ENCODE data around the gene PPP1R10.

The PPP1R10 gene

GRCh38 chr6:30647242-30648116 is 30.4 kb upstream of the PPP1R10 start:
- H3K4me3 ChIP-seq (ENCODE audit: severe bottlenecking), result peak overlapping the region; percentile 94
- TF ChIP-seq CTCF (IDR thresholded peaks at IDR 0.05; ENCODE audit: poor library complexity, severe bottlenecking), result no peak

GRCh38 chr6:30646450-30647241 is 29.6 kb upstream of the PPP1R10 start, which contains the start of gene C6orf136:
C6orf136 (plus strand) TSS chr6:30647133; CDS start chr6:30647232, 99 bp downstream.
- ATAC-seq (ENCODE audit: low read depth) (peak; percentile 76), DNase-seq (ENCODE audit: low spot score) (peak; percentile 92)
- Histone ChIP-seq H3K4me3 (ENCODE audit: severe bottlenecking) (peak within 1 kb of the TSS; percentile 94), H3K27me3 (ENCODE audit: insufficient read depth, poor library complexity, severe bottlenecking) (no peaks in the 10 kb centered on the region), H3K27ac (ENCODE audit: poor library complexity, severe bottlenecking) (peak within 1 kb of the TSS; percentile 72), H3K36me3 (ENCODE audit: low read depth) (peaks cover 32% of the 10 kb centered on the region), H3K4me1 (ENCODE audit: insufficient read depth, poor library complexity, severe bottlenecking) (peaks cover 4% of the 10 kb centered on the region), H3K9me3 (ENCODE audit: severe bottlenecking) (no peaks in the 10 kb centered on the region)
- TF ChIP-seq CTCF (IDR thresholded peaks at IDR 0.05; ENCODE audit: poor library complexity, severe bottlenecking), result no peak

More at GRCh38 chr6:30647242-30648116, 30.4 kb upstream of the PPP1R10 start:
- Histone ChIP-seq H3K27ac (ENCODE audit: poor library complexity, severe bottlenecking) (peak overlapping the region; percentile 72), H3K36me3 (ENCODE audit: low read depth) (peaks cover 33% of the 10 kb centered on the region), H3K9me3 (ENCODE audit: severe bottlenecking) (no peaks in the 10 kb centered on the region), H3K27me3 (ENCODE audit: insufficient read depth, poor library complexity, severe bottlenecking) (no peaks in the 10 kb centered on the region), H3K4me1 (ENCODE audit: insufficient read depth, poor library complexity, severe bottlenecking) (peaks cover 4% of the 10 kb centered on the region)
- DNase-seq (ENCODE audit: low spot score), result no peak
- ATAC-seq (ENCODE audit: low read depth), result peak; percentile 67

GRCh38 chr6:30645989-30646388 is 28.9 kb upstream of the PPP1R10 start:
- no peaks in the 10 kb centered on the region for H3K27me3 ChIP-seq (ENCODE audit: insufficient read depth, poor library complexity, severe bottlenecking)
- no peak for TF ChIP-seq CTCF (IDR thresholded peaks at IDR 0.05; ENCODE audit: poor library complexity, severe bottlenecking)
- no peak overlapping the region for H3K4me3 ChIP-seq (ENCODE audit: severe bottlenecking)
- H3K9me3 ChIP-seq (ENCODE audit: severe bottlenecking), result no peaks in the 10 kb centered on the region
- peaks cover 29% of the 10 kb centered on the region for H3K36me3 ChIP-seq (ENCODE audit: low read depth)
- ATAC-seq (ENCODE audit: low read depth), result no peak
- H3K4me1 ChIP-seq (ENCODE audit: insufficient read depth, poor library complexity, severe bottlenecking), result peaks cover 4% of the 10 kb centered on the region
- DNase-seq (ENCODE audit: low spot score), result no peak
- H3K27ac ChIP-seq (ENCODE audit: poor library complexity, severe bottlenecking), result peak overlapping the region; percentile 72

GRCh38 chr6:30644769-30645168 is 27.7 kb upstream of the PPP1R10 start:
- H3K36me3 ChIP-seq (ENCODE audit: low read depth), result peaks cover 34% of the 10 kb centered on the region
- no peaks in the 10 kb centered on the region for H3K27me3 ChIP-seq (ENCODE audit: insufficient read depth, poor library complexity, severe bottlenecking)
- no peak for DNase-seq (ENCODE audit: low spot score)
- H3K4me1 ChIP-seq (ENCODE audit: insufficient read depth, poor library complexity, severe bottlenecking), result peaks cover 4% of the 10 kb centered on the region
- H3K9me3 ChIP-seq (ENCODE audit: severe bottlenecking), result no peaks in the 10 kb centered on the region
- no peak overlapping the region for H3K4me3 ChIP-seq (ENCODE audit: severe bottlenecking)
- ATAC-seq (ENCODE audit: low read depth), result no peak
- no peak for TF ChIP-seq CTCF (IDR thresholded peaks at IDR 0.05; ENCODE audit: poor library complexity, severe bottlenecking)
- no peak overlapping the region for H3K27ac ChIP-seq (ENCODE audit: poor library complexity, severe bottlenecking)
